CD4-positive, alpha-beta memory T cell (primary cell): Measurements from ENCODE around the gene PSMD12. TPM values are rescaled to one million over a fixed set of nuclear protein-coding genes. Genes with fewer than 3 reads are reported as not detected.

Experiments
- CTCF ChIA-PET: fragments of 350-600 bp; sonication (Branson Sonifier 250); formaldehyde crosslinking; loops from one replicate; lab custom pipeline; 2021; ENCODE audit warnings: inconsistent platforms; ENCODE audit not compliant: partially characterized antibody; lab: Charles Lee
- POLR2A ChIA-PET: fragments of 350-600 bp; sonication (Branson Sonifier 250); formaldehyde crosslinking; loops from one replicate; lab custom pipeline; 2021; ENCODE audit not compliant: partially characterized antibody; lab: Charles Lee
- DNase-seq, 5 donors: peaks; one replicate each; pipeline versions ENCODE4 v3.0.0 to v3.0.0-alpha.2; 2020 to 2022; ENCODE audit warnings: mixed read lengths in 1 of 5
- H3K27ac ChIP-seq: one replicate; pipeline ENCODE4 v1.7.0; 2013; ENCODE audit warnings: low read depth, low read length
- H3K27me3 ChIP-seq: 2 replicates; pipeline ENCODE4 v1.7.0; 2013; ENCODE audit warnings: mild to moderate bottlenecking, low read length, moderate library complexity; ENCODE audit not compliant: insufficient read depth
- H3K36me3 ChIP-seq: 2 replicates; pipeline ENCODE4 v1.7.0; 2013; ENCODE audit warnings: mild to moderate bottlenecking, low read length, moderate library complexity; ENCODE audit not compliant: insufficient read depth
- H3K4me1 ChIP-seq: 2 replicates; pipeline ENCODE4 v1.7.0; 2013; ENCODE audit warnings: mild to moderate bottlenecking, low read length, moderate library complexity; ENCODE audit not compliant: insufficient read depth
- H3K4me3 ChIP-seq, 2 donors: one replicate each; pipeline ENCODE4 v1.7.0; 2013; ENCODE audit warnings: low read length in 2 of 2, mild to moderate bottlenecking in 1 of 2
- H3K9me3 ChIP-seq, 2 donors: one replicate each; pipeline ENCODE4 v1.7.0; 2013; ENCODE audit warnings: low read length in 2 of 2, control low read depth in 1 of 2; ENCODE audit not compliant: control insufficient read depth in 1 of 2
- H3K27ac Mint-ChIP-seq, 7 donors: one replicate each; pipeline ENCODE4 v1.8.0; 2020 to 2021; ENCODE audit warnings: mixed read lengths in 7 of 7, mild to moderate bottlenecking in 6 of 7, inconsistent platforms in 3 of 7, moderate library complexity in 3 of 7
- H3K27me3 Mint-ChIP-seq, 2 donors: one replicate each; pipeline ENCODE4 v1.8.0; 2020 to 2021; ENCODE audit warnings: mixed read lengths in 2 of 2
- H3K36me3 Mint-ChIP-seq, 2 donors: one replicate each; pipeline ENCODE4 v1.8.0; 2020 to 2021; ENCODE audit warnings: mixed read lengths in 2 of 2, inconsistent platforms in 1 of 2, mild to moderate bottlenecking in 1 of 2
- H3K4me1 Mint-ChIP-seq, 4 donors: one replicate each; pipeline ENCODE4 v1.8.0; 2020 to 2021; ENCODE audit warnings: mixed read lengths in 4 of 4, mild to moderate bottlenecking in 1 of 4
- H3K4me3 Mint-ChIP-seq, 8 donors: one replicate each; pipeline ENCODE4 v1.8.0; 2020 to 2021; ENCODE audit warnings: mixed read lengths in 8 of 8, mild to moderate bottlenecking in 7 of 8, moderate library complexity in 6 of 8, inconsistent platforms in 3 of 8
- H3K9me3 Mint-ChIP-seq, 8 donors: one replicate each; pipeline ENCODE4 v1.8.0; 2020 to 2021; ENCODE audit warnings: mixed read lengths in 8 of 8, mild to moderate bottlenecking in 5 of 8, inconsistent platforms in 3 of 8, moderate library complexity in 1 of 8
- intact Hi-C: fragments of 100-400 bp; cut with micrococcal nuclease; formaldehyde crosslinking; loops from one replicate; pipeline ENCODE4 v1.15.1; 2023
- polyA plus RNA-seq, 2 donors: library from polyadenylated mRNA; unstranded; fragments of 300-500 nt; fragmentation: Illumina TruSeq; gene quantifications; one replicate each; pipeline ENCODE4 v1.2.3, GENCODE V29; 2021
- total RNA-seq, 2 experiments: library from RNA; stranded (reverse); gene quantifications; one replicate each; pipeline ENCODE4 v1.2.3, GENCODE V29; 2021

PSMD12 gene
- total and polyA plus RNA-seq, 4 experiments from 2014 or later = 34.5 to 49.8 (median 47.8) TPM

DNA sequence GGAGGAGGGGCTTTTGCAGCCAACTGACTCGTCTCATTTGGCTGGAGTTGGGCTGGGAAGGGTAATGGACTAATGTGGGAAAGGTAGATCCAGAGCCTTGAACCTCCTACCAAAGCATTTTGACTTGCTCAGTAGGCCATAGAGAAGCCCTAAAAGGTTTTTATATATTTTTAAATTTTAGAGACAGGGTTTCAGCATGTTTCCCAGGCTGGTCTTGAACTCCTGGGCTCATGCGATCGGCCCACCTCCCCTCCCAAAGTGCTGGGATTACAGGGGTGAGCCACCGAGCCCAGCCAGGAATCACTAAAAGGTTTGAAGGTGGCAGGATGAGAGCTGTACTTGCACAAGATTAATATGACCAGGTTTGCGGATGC, 8.7 kb upstream of the PSMD12 start:
- H3K4me1 ChIP-seq = peaks cover 34% of the 10 kb centered on the region
- ChIA-PET POLR2A (interaction anchor here (0.7 to 9.1 kb wide), 11 partner anchors 9 to 343 kb away, joined by 3 to 258 read pairs (median 9); partner anchors contain the start of genes NOL11 and PSMD12), CTCF (interaction anchor here (0.7 to 29.3 kb wide), 32 partner anchors 11 to 357 kb away, joined by 3 to 605 read pairs (median 5); partner anchors contain the start of gene PSMD12)
- intact Hi-C loops = loop anchor here (5.0 kb wide), 2 partner anchors 47 to 452 kb away; partner anchors contain the start of gene BPTF
- no peaks in the 10 kb centered on the region for H3K27me3 Mint-ChIP-seq
- H3K9me3 ChIP-seq = no peaks in the 10 kb centered on the region
- no peaks in the 10 kb centered on the region for H3K27me3 ChIP-seq
- no peak for DNase-seq
- H3K9me3 Mint-ChIP-seq = peaks cover 0 to 6% (median 0%) of the 10 kb centered on the region in 8 donors
- H3K36me3 Mint-ChIP-seq = peaks cover 9 to 16% of the 10 kb centered on the region in 2 donors
- H3K4me3 ChIP-seq = no peak overlapping the region
- H3K4me3 Mint-ChIP-seq = peak overlapping the region in 5 of 8 donors; percentile 58 to 88 (median 67)
- no peaks in the 10 kb centered on the region for H3K36me3 ChIP-seq
- H3K27ac ChIP-seq = no peak overlapping the region
- H3K4me1 Mint-ChIP-seq = peaks cover 22 to 38% (median 28%) of the 10 kb centered on the region in 4 donors
- H3K27ac Mint-ChIP-seq = peak overlapping the region in 5 of 7 donors; percentile 69 to 94 (median 85)

DNA sequence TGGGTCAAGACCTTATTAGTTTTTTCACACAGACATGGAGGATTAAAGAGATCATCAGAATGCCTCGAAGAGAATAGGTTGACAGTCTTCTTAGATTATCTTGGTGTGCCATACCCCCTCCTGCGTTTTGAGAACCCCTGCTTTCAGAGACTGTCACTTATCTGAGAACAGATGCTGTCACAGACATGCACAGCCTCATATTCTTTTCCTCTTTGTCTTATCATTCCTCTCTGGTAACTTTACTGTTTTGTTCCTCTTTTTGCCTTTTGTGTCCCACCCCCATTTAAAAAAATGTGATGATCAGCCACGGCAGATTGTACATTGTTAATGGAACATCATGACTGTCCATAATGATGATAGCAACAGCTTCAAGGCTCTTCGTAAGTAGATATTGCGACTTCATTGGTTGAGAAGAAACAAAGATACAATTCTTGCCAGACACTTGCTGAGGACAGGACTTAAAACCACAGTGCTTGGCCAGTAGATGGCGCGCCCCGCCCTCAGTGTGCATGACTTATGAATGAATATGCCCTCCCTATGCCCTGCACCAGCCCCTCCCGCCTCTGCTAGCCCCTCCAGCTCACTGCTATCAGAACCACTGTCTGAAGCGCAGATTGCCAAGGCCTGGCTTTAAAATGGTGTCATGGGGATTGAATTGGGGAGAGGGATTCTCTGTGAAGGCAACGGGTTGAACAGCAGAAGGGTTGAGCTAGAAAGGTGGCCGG, 8.1 kb upstream of the PSMD12 start:
- H3K9me3 Mint-ChIP-seq = peaks cover 0 to 6% (median 0%) of the 10 kb centered on the region in 8 donors
- CTCF ChIA-PET = interaction anchor here (0.7 to 29.3 kb wide), 34 partner anchors 12 to 357 kb away, joined by 3 to 605 read pairs (median 5); partner anchors contain the start of gene PSMD12

DNA sequence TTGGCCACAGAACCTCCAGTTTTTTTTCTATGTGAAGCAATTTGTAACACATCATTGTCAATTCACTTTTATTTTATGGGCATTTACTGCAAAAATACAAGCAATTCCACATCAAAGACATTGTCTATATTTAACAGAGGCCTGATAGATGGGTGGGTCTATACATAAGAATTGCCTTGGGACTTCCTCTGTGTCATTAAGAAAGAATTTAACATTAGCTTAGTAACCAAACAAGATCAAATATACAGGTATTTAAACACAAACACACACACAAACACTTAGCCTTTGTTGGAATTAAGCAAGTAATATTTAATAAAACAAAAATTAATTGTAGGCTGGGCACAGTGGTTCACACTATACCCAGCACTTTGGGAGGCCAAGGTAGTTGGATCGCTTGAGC, 6.4 kb upstream of the PSMD12 start:
- H3K9me3 ChIP-seq = no peaks in the 10 kb centered on the region
- ChIA-PET POLR2A (interaction anchor here (0.6 kb wide), 1 partner anchor 103 kb away, joined by 3 read pairs; no protein-coding TSS in a partner anchor), CTCF (interaction anchor here (0.6 to 29.3 kb wide), 13 partner anchors 11 to 864 kb away, joined by 3 to 605 read pairs (median 8); partner anchors contain the start of gene PSMD12)
- peaks cover 12 to 27% (median 16%) of the 10 kb centered on the region in 4 donors for H3K4me1 Mint-ChIP-seq
- intact Hi-C loops = no loop called here
- H3K27ac Mint-ChIP-seq = no peak overlapping the region
- peaks cover 24% of the 10 kb centered on the region for H3K4me1 ChIP-seq
- H3K4me3 ChIP-seq = no peak overlapping the region
- no peak overlapping the region for H3K4me3 Mint-ChIP-seq
- no peaks in the 10 kb centered on the region for H3K36me3 ChIP-seq
- H3K9me3 Mint-ChIP-seq = no peaks in the 10 kb centered on the region
- no peaks in the 10 kb centered on the region for H3K27me3 ChIP-seq
- H3K36me3 Mint-ChIP-seq = peaks cover 0 to 3% of the 10 kb centered on the region in 2 donors
- no peak for DNase-seq
- no peaks in the 10 kb centered on the region for H3K27me3 Mint-ChIP-seq
- no peak overlapping the region for H3K27ac ChIP-seq

More for the DNA sequence above, 8.1 kb upstream of the PSMD12 start:
- Mint-ChIP-seq H3K27ac (peak overlapping the region; percentile 7 to 94 (median 85)), H3K4me3 (peak overlapping the region; percentile 34 to 88 (median 66)), H3K27me3 (no peaks in the 10 kb centered on the region), H3K36me3 (peaks cover 5 to 11% of the 10 kb centered on the region in 2 donors), H3K4me1 (peaks cover 17 to 33% (median 23%) of the 10 kb centered on the region in 4 donors)
- H3K4me3 ChIP-seq = no peak overlapping the region
- intact Hi-C loops = loop anchor here (1.0 to 5.0 kb wide), 6 partner anchors 48 to 453 kb away; partner anchors contain the start of genes BPTF and NOL11
- POLR2A ChIA-PET = interaction anchor here (0.7 to 9.1 kb wide), 11 partner anchors 9 to 343 kb away, joined by 3 to 258 read pairs (median 9); partner anchors contain the start of genes NOL11 and PSMD12
- no peaks in the 10 kb centered on the region for H3K36me3 ChIP-seq
- H3K27ac ChIP-seq = no peak overlapping the region
- H3K27me3 ChIP-seq = no peaks in the 10 kb centered on the region
- peak; percentile 81 to 88 (median 83) for DNase-seq
- H3K4me1 ChIP-seq = peaks cover 29% of the 10 kb centered on the region
- no peaks in the 10 kb centered on the region for H3K9me3 ChIP-seq

DNA sequence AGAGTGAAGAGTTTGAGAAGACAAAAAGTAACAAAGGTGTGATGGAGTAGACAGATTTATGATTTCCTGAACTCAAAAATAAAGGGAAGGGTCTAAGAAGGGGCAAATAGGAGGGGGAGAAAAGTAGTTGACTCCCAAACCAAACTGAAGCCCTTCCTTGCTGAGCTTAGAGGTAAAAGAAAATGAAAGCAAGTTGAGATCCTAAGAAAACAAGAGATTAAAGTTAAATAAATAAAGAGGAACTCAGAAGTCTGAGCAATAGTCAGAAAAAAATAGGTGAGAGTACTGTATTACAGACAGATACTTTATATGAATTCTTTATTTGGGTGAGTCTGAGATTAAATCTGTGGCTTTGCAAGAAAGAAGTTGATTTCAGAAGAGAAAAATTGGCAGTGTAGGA, 3.3 kb upstream of the PSMD12 start:
- DNase-seq = no peak
- no peak overlapping the region for H3K4me3 ChIP-seq
- Mint-ChIP-seq H3K4me1 (peaks cover 14 to 26% (median 22%) of the 10 kb centered on the region in 4 donors), H3K36me3 (peaks cover 0 to 13% of the 10 kb centered on the region in 2 donors), H3K9me3 (no peaks in the 10 kb centered on the region), H3K4me3 (no peak overlapping the region), H3K27me3 (no peaks in the 10 kb centered on the region), H3K27ac (peak overlapping the region in 1 of 7 donors; percentile 17)
- H3K27ac ChIP-seq = no peak overlapping the region
- CTCF ChIA-PET = interaction anchor here (1.8 to 29.3 kb wide), 3 partner anchors 8 to 110 kb away, joined by 7 to 605 read pairs (median 126); partner anchors contain the start of gene PSMD12
- H3K9me3 ChIP-seq = no peaks in the 10 kb centered on the region
- no peaks in the 10 kb centered on the region for H3K36me3 ChIP-seq
- H3K4me1 ChIP-seq = peaks cover 18% of the 10 kb centered on the region
- no peaks in the 10 kb centered on the region for H3K27me3 ChIP-seq
- POLR2A ChIA-PET = interaction anchor here (1.0 to 2.2 kb wide), 2 partner anchors 9 to 105 kb away, joined by 3 to 6 read pairs; no protein-coding TSS in a partner anchor
- intact Hi-C loops = no loop called here

DNA sequence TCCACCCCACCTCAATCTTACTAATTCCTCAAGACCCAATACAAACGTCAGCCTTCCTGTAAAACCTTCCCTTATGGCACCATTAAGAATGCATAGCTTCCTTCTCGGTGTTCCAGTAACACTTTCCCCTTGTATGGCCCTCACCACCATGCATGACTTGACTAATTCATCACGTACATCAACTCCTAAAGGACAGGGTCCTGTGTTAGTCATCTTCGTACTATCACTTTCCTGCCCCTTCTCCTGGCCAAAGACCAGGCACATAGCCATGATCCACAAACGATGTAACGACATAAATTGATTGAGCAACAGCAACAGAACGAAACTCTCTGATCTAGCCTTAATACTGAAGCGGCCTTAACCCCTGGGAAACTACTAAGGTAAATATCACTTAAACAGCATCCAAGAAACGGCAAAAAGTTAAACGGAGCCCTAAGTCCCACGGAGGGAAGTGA, 612 bp downstream of the PSMD12 start:
- H3K4me1 Mint-ChIP-seq = peaks cover 31 to 58% (median 47%) of the 10 kb centered on the region in 4 donors
- H3K36me3 Mint-ChIP-seq = peaks cover 11 to 30% of the 10 kb centered on the region in 2 donors
- Histone ChIP-seq H3K27ac (peak overlapping the region; percentile 94), H3K4me1 (peaks cover 52% of the 10 kb centered on the region), H3K27me3 (no peaks in the 10 kb centered on the region), H3K36me3 (no peaks in the 10 kb centered on the region), H3K9me3 (no peaks in the 10 kb centered on the region), H3K4me3 (peak overlapping the region; percentile 88 to 98)
- DNase-seq = peak; percentile 34 to 47 (median 42)
- no peaks in the 10 kb centered on the region for H3K9me3 Mint-ChIP-seq
- ChIA-PET CTCF (interaction anchor here (1.1 to 29.3 kb wide), 4 partner anchors 9 to 322 kb away, joined by 3 to 605 read pairs (median 64); partner anchors contain the start of gene PITPNC1), POLR2A (interaction anchor here (0.6 to 4.8 kb wide), 14 partner anchors 10 to 1146 kb away, joined by 3 to 49 read pairs (median 6); partner anchors contain the start of genes PITPNC1 and PRKAR1A)
- intact Hi-C loops = loop anchor here (1.0 kb wide), 1 partner anchor 352 kb away; the partner anchor contains the start of gene NOL11
- no peaks in the 10 kb centered on the region for H3K27me3 Mint-ChIP-seq
- H3K4me3 Mint-ChIP-seq = peak overlapping the region; percentile 90 to 99 (median 98)
- peak overlapping the region; percentile 90 to 99 (median 98) for H3K27ac Mint-ChIP-seq

DNA sequence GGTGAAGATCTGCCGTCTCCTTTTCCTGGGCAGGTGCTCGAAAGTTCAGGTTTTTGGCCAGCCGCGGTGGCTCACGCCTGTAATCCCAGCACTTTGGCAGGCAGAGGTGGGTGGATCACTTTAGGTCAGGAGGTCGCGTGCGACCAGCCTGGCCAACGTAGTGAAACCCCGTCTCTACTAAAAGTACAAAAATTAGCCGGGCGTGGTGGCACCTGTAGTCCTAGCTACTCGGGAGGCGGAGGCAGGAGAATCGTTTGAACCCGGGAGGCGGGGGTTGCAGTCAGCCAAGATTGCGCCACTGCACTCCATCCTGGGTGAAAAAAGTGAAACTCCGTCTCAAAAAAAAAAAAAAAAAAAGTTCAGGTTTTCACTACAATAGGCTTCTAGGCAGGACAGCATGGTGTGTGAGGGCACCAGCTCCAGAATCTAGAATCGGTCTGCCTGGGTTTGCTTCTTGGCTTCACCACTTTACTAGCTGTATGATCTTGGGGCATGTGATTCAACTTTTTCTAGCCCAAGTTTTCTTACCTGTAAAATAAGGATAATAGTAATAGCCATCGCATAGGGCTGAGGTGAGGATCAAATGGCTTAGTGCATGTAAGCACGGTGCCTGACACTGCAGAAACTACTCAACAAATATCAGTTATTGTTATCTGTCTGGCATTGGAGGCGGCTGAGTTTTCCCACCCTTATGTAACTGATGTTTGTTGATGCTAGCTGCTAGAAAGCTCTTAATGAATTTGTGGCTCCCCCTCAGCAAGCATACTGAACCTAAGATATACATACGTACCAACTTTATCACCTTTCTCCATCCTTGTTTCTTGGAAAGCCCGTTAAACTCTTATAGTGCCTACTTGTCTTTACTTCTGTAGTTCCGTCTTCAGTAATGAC, 1.3 kb downstream of the PSMD12 start:
- intact Hi-C loops = loop anchor here (5.0 kb wide), 1 partner anchor 118 kb away; the partner anchor contains the start of gene HELZ
- Mint-ChIP-seq H3K4me3 (peak overlapping the region; percentile 90 to 99 (median 98)), H3K4me1 (peaks cover 37 to 65% (median 54%) of the 10 kb centered on the region in 4 donors), H3K27ac (peak overlapping the region; percentile 90 to 99 (median 98)), H3K36me3 (peaks cover 12 to 36% of the 10 kb centered on the region in 2 donors), H3K27me3 (no peaks in the 10 kb centered on the region), H3K9me3 (no peaks in the 10 kb centered on the region)
- H3K36me3 ChIP-seq = no peaks in the 10 kb centered on the region
- H3K9me3 ChIP-seq = no peaks in the 10 kb centered on the region
- H3K27me3 ChIP-seq = no peaks in the 10 kb centered on the region
- POLR2A ChIA-PET = interaction anchor here (0.7 to 4.8 kb wide), 10 partner anchors 11 to 1147 kb away, joined by 3 to 49 read pairs (median 8); partner anchors contain the start of genes PITPNC1 and PRKAR1A
- DNase-seq = peak in 1 of 5 donors; percentile 46
- CTCF ChIA-PET = interaction anchor here (1.1 to 29.3 kb wide), 5 partner anchors 10 to 353 kb away, joined by 3 to 605 read pairs (median 4); partner anchors contain the start of genes NOL11 and PITPNC1
- H3K4me3 ChIP-seq = peak overlapping the region; percentile 88 to 98
- peaks cover 59% of the 10 kb centered on the region for H3K4me1 ChIP-seq
- H3K27ac ChIP-seq = peak overlapping the region; percentile 94
